ENCODE results near the gene KANSL1.

- TF ChIP-seq NFE2L2 (IDR thresholded peaks at IDR 0.05; ENCODE audit: low read depth, low read length) (no peak), CTCF (conservative IDR thresholded peaks at IDR 0.05; ENCODE audit: low read depth, low read length) (no peak), ELK1 (IDR thresholded peaks at IDR 0.05; ENCODE audit: borderline replicate concordance, low read depth, low read length) (no peak), FOS (IDR thresholded peaks at IDR 0.05; ENCODE audit: low read depth, low read length) (no peak), RAD21 (IDR thresholded peaks at IDR 0.05; ENCODE audit: low read length) (no peak), RCOR1 (IDR thresholded peaks at IDR 0.05; ENCODE audit: insufficient replicate concordance, low read length) (no peak), POLR2A (IDR thresholded peaks at IDR 0.05; ENCODE audit: low read depth, low read length) (no peak), MAFK (IDR thresholded peaks at IDR 0.05; ENCODE audit: low read depth, low read length) (no peak), BHLHE40 (IDR thresholded peaks at IDR 0.05; ENCODE audit: low read depth, low read length) (no peak), MXI1 (IDR thresholded peaks at IDR 0.05; ENCODE audit: borderline replicate concordance, low read depth, low read length) (no peak)
These were observed 75.2 kb downstream of the KANSL1 start for GRCh38 chr17:46117850-46118696.

All from IMR-90 (cell line).